ENCODE data around the gene FAM163B. TPM values are rescaled to one million over a fixed set of nuclear protein-coding genes. Genes with fewer than 3 reads are reported as not detected.

Gene FAM163B
- total RNA-seq, 4 donors from 2014 or later = not detected

GRCh38 chr9:133577737-133578112 lies 31.5 kb downstream of the FAM163B start:
- no peak for DNase-seq
- no peak overlapping the region for H3K27ac ChIP-seq
- no peaks in the 10 kb centered on the region for H3K27me3 ChIP-seq
- H3K9me3 ChIP-seq = peaks cover 0 to 4% (median 0%) of the 10 kb centered on the region in 4 donors
- no peaks in the 10 kb centered on the region for H3K36me3 ChIP-seq
- TF ChIP-seq CTCF (IDR thresholded peaks at IDR 0.05) (no peak), POLR2A (IDR thresholded peaks at IDR 0.05) (no peak)
- peaks cover 0 to 4% (median 0%) of the 10 kb centered on the region in 4 donors for H3K4me1 ChIP-seq
- no peak overlapping the region for H3K4me3 ChIP-seq

GRCh38 chr9:133576875-133577736 lies 32.1 kb downstream of the FAM163B start:
- TF ChIP-seq CTCF (IDR thresholded peaks at IDR 0.05) (no peak), POLR2A (IDR thresholded peaks at IDR 0.05) (no peak)
- Histone ChIP-seq H3K27me3 (no peaks in the 10 kb centered on the region), H3K4me1 (peaks cover 0 to 4% (median 0%) of the 10 kb centered on the region in 4 donors), H3K36me3 (no peaks in the 10 kb centered on the region), H3K27ac (peak overlapping the region in 1 of 4 donors; percentile 4), H3K9me3 (peaks cover 0 to 4% (median 0%) of the 10 kb centered on the region in 4 donors), H3K4me3 (no peak overlapping the region)
- no peak for DNase-seq

- peak overlapping the region in 1 of 4 donors; percentile 4 for H3K27ac ChIP-seq
- H3K4me3 ChIP-seq = no peak overlapping the region
- peaks cover 0 to 4% (median 0%) of the 10 kb centered on the region in 4 donors for H3K4me1 ChIP-seq
- peaks cover 0 to 4% (median 0%) of the 10 kb centered on the region in 4 donors for H3K9me3 ChIP-seq
- no peak for DNase-seq
- no peaks in the 10 kb centered on the region for H3K27me3 ChIP-seq
- TF ChIP-seq CTCF (IDR thresholded peaks at IDR 0.05) = no peak
- TF ChIP-seq POLR2A (IDR thresholded peaks at IDR 0.05) = no peak
- no peaks in the 10 kb centered on the region for H3K36me3 ChIP-seq
Measured at GRCh38 chr9:133576031-133576874, 32.9 kb downstream of the FAM163B start.

- TF ChIP-seq POLR2A (IDR thresholded peaks at IDR 0.05) (no peak), CTCF (IDR thresholded peaks at IDR 0.05) (no peak)
- Histone ChIP-seq H3K4me1 (peaks cover 0 to 4% (median 0%) of the 10 kb centered on the region in 4 donors), H3K27ac (no peak overlapping the region), H3K36me3 (no peaks in the 10 kb centered on the region), H3K9me3 (peaks cover 0 to 4% (median 0%) of the 10 kb centered on the region in 4 donors), H3K27me3 (no peaks in the 10 kb centered on the region), H3K4me3 (no peak overlapping the region)
- no peak for DNase-seq
Measured at GRCh38 chr9:133575186-133576030, 33.8 kb downstream of the FAM163B start.

GRCh38 chr9:133574771-133575170 lies 34.4 kb downstream of the FAM163B start:
- Histone ChIP-seq H3K4me3 (no peak overlapping the region), H3K27me3 (no peaks in the 10 kb centered on the region), H3K27ac (no peak overlapping the region)

More at GRCh38 chr9:133574771-133575170, 34.4 kb downstream of the FAM163B start:
- Histone ChIP-seq H3K9me3 (peaks cover 0 to 4% (median 0%) of the 10 kb centered on the region in 4 donors), H3K36me3 (no peaks in the 10 kb centered on the region), H3K4me1 (peaks cover 0 to 4% (median 0%) of the 10 kb centered on the region in 4 donors)
- no peak for TF ChIP-seq CTCF (IDR thresholded peaks at IDR 0.05)
- TF ChIP-seq POLR2A (IDR thresholded peaks at IDR 0.05) = no peak
- no peak for DNase-seq
